HepG2 (cell line): Measurements from ENCODE around the gene DDTL. TPM values are rescaled to one million over a fixed set of nuclear protein-coding genes. Genes with fewer than 3 reads are reported as not detected.

Experiments used
- EP300 ChIP-seq, 3 experiments: sonication (generic) in 1 of 3; formaldehyde crosslinking in 1 of 3; IDR thresholded peaks; 2 replicates each; pipeline versions ENCODE4 v1.5.1 to v1.6.1; 2011 to 2020; ENCODE audit warnings: low read depth in 2 of 3, low read length in 2 of 3, borderline replicate concordance in 1 of 3, improper control_type of control experiment in 1 of 3, mild to moderate bottlenecking in 1 of 3, missing genetic modification reagents in 1 of 3, moderate library complexity in 1 of 3
- GPN1 ChIP-seq: sonication (generic); formaldehyde crosslinking; IDR thresholded peaks from 2 replicates; pipeline ENCODE4 v1.5.1; 2020; ENCODE audit warnings: missing genetic modification reagents, borderline replicate concordance
- JUNB ChIP-seq: sonication (generic); formaldehyde crosslinking; IDR thresholded peaks from 2 replicates; pipeline ENCODE4 v1.8.0; 2022; ENCODE audit warnings: missing genetic modification reagents, mild to moderate bottlenecking, borderline replicate concordance
- KLF6 ChIP-seq: IDR thresholded peaks from 2 replicates; pipeline ENCODE4 v1.8.0; 2016; ENCODE audit warnings: missing biosample characterization, missing genetic modification reagents
- NFIC ChIP-seq: IDR thresholded peaks from 2 replicates; pipeline ENCODE4 v1.6.1; 2012; ENCODE audit warnings: mild to moderate bottlenecking, low read length, inconsistent platforms
- PRMT3 ChIP-seq: sonication (generic); formaldehyde crosslinking; IDR thresholded peaks from 2 replicates; pipeline ENCODE4 v1.8.1; 2022; ENCODE audit warnings: low read depth, mild to moderate bottlenecking, moderate library complexity, missing genetic modification reagents, borderline replicate concordance
- RBAK ChIP-seq: sonication (generic); formaldehyde crosslinking; IDR thresholded peaks from 2 replicates; pipeline ENCODE4 v1.5.1; 2020; ENCODE audit warnings: mild to moderate bottlenecking, missing genetic modification reagents
- SETDB1 ChIP-seq: sonication (generic); formaldehyde crosslinking; IDR thresholded peaks from 2 replicates; pipeline ENCODE4 v1.5.1; 2020; ENCODE audit warnings: missing genetic modification reagents, mild to moderate bottlenecking, borderline replicate concordance
- SNAI1 ChIP-seq: sonication (generic); formaldehyde crosslinking; IDR thresholded peaks from 2 replicates; pipeline ENCODE4 v1.5.0; 2020; ENCODE audit warnings: mild to moderate bottlenecking, missing genetic modification reagents, borderline replicate concordance
- SPEN ChIP-seq: sonication (generic); formaldehyde crosslinking; IDR thresholded peaks from 2 replicates; pipeline ENCODE4 v1.5.1; 2020; ENCODE audit warnings: low read depth, mild to moderate bottlenecking, missing genetic modification reagents
- SRSF4 ChIP-seq: fragments of 200-400 bp; formaldehyde crosslinking; IDR thresholded peaks from one replicate; pipeline ENCODE4 v1.6.1; 2018; ENCODE audit warnings: mild to moderate bottlenecking, low read depth, low read length, moderate library complexity; ENCODE audit not compliant: poor library complexity, severe bottlenecking
- XRCC5 ChIP-seq: fragments of 200-400 bp; formaldehyde crosslinking; optimal IDR thresholded peaks from 2 replicates; pipeline ENCODE3; 2017; ENCODE audit warnings: mild to moderate bottlenecking, low read length
- ZNF143 ChIP-seq: sonication (generic); formaldehyde crosslinking; IDR thresholded peaks from 2 replicates; pipeline ENCODE4 v1.4.0; 2020; ENCODE audit warnings: missing genetic modification reagents
- ZNF253 ChIP-seq: sonication (generic); formaldehyde crosslinking; IDR thresholded peaks from 2 replicates; pipeline ENCODE4 v1.8.0; 2022; ENCODE audit warnings: mild to moderate bottlenecking, missing genetic modification reagents, borderline replicate concordance
- ZNF775 ChIP-seq: sonication (generic); formaldehyde crosslinking; IDR thresholded peaks from 2 replicates; pipeline ENCODE4 v1.4.0; 2020; ENCODE audit warnings: missing genetic modification reagents, mild to moderate bottlenecking, moderate library complexity, borderline replicate concordance
- polyA plus RNA-seq, 8 experiments: library from polyadenylated mRNA; depleted of rRNA in 3 of 8; stranded (reverse) in 7 of 8; unstranded in 1 of 8; fragments of >200 nt; fragmentation: Illumina TruSeq in 4 of 8; extraction: Trizol in 4 of 8; gene quantifications; 2 replicates each; pipeline versions ENCODE4 v1.2.1 to v1.2.3, GENCODE V29; 2011 to 2016; ENCODE audit warnings: low read depth in 4 of 8, missing spikeins in 1 of 8, mixed read lengths in 1 of 8; ENCODE audit not compliant: insufficient read depth in 1 of 8
- total RNA-seq, 5 experiments: library from RNA; depleted of rRNA; stranded (reverse); fragments of >200 nt; fragmentation: Illumina TruSeq; extraction: Trizol; gene quantifications; 2 replicates each; pipeline ENCODE4 v1.2.3, GENCODE V29; 2016; ENCODE audit warnings: low read depth in 1 of 5
- TF ChIP-seq, protein P1 (sequence below): sonication (generic); formaldehyde crosslinking; IDR thresholded peaks from 2 replicates; pipeline ENCODE4 v1.8.0; 2022; ENCODE audit warnings: missing genetic modification reagents, mild to moderate bottlenecking, borderline replicate concordance
- TF ChIP-seq, protein P2 (sequence below): sonication (generic); formaldehyde crosslinking; IDR thresholded peaks from 2 replicates; pipeline ENCODE4 v1.8.1; 2023; ENCODE audit warnings: missing genetic modification reagents, mild to moderate bottlenecking, borderline replicate concordance
- TF ChIP-seq, protein P3 (sequence below): sonication (generic); formaldehyde crosslinking; conservative IDR thresholded peaks from 2 replicates; pipeline ENCODE4 v1.5.0; 2020; ENCODE audit warnings: missing genetic modification reagents
- TF ChIP-seq, protein P4 (sequence below): sonication (generic); formaldehyde crosslinking; conservative IDR thresholded peaks from 2 replicates; pipeline ENCODE4 v1.8.0; 2022; ENCODE audit warnings: low read depth, missing genetic modification reagents
- TF ChIP-seq, protein P5 (sequence below): sonication (generic); formaldehyde crosslinking; IDR thresholded peaks from 2 replicates; pipeline ENCODE4 v1.5.0; 2020; ENCODE audit warnings: mild to moderate bottlenecking, missing genetic modification reagents

DDTL gene
- total and polyA plus RNA-seq, 2 of the 13 experiments (the other 11 are each of a cell fraction or from before 2014, with no cell fraction given) = 0.31 TPM; not detected in 1

DNA sequence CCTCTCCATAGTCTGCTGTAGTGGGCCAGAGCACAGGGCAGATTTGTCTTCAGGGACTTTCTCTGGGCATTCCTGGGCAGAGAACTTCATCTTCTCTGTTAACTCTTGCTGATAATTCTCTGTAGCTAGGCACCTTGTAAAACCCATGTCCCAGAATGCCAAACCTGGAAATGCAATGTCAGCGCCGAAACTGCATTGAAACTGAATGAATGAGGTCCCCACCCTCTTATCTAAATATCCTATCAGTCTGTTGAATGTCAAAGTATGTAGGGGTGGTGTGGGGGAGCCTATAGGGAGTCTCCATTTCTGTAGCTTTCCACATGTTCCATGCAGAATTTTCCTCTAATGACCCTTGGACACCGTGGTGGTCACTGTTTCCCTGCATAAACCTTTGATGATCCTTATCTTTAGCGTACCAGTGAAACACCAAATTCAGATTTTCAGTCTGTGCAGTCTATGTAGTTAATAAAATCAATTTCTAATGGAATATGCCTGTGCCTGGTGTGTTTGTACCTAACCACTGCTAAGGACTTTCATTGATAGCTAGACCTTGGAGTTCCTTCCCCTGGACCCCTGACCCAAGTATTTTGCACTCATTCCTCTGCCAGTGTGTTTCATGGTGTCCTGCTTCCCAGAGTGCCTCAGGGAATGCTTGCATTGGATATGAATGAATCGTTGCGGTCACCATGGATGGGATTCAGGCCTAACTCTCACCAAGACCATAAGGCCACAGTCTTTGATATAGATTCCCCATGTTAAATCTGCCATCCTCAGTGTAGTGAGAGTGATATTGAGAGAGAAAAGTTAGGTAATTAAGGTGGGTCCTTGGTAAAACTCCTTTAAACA lies 41.9 kb downstream of the DDTL start (continued):
- TF ChIP-seq, protein P1, sequence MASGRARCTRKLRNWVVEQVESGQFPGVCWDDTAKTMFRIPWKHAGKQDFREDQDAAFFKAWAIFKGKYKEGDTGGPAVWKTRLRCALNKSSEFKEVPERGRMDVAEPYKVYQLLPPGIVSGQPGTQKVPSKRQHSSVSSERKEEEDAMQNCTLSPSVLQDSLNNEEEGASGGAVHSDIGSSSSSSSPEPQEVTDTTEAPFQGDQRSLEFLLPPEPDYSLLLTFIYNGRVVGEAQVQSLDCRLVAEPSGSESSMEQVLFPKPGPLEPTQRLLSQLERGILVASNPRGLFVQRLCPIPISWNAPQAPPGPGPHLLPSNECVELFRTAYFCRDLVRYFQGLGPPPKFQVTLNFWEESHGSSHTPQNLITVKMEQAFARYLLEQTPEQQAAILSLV (CRISPR knock-in tag) = no peak
- TF ChIP-seq ZNF775 (no peak), SETDB1 (CRISPR knock-in tag) (no peak), SNAI1 (CRISPR knock-in tag) (0 out of 2 replicates have a peak, but pooled peaks have one; percentile 21), NFIC (no peak; the same call in 1 of the 2 replicates), PRMT3 (CRISPR knock-in tag) (no peak), XRCC5 (no peak), SRSF4 (no peak), ZNF143 (CRISPR knock-in tag) (no peak), KLF6 (no peak), JUNB (CRISPR knock-in tag) (no peak), SPEN (CRISPR knock-in tag) (no peak; the same call in 1 of the 2 replicates), RBAK (no peak), GPN1 (no peak), ZNF253 (no peak), EP300 (IDR thresholded peaks at IDR 0.05; ENCODE audit: low read depth in 2 of 2, low read length in 2 of 2) (peak in 1 of 2 experiments; percentile 55; a peak in 1 of 4 replicates), EP300 (CRISPR knock-in tag; IDR thresholded peaks at IDR 0.05; ENCODE audit: borderline replicate concordance) (no peak)
- TF ChIP-seq, protein P2, sequence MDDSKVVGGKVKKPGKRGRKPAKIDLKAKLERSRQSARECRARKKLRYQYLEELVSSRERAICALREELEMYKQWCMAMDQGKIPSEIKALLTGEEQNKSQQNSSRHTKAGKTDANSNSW (CRISPR knock-in tag) = no peak
- TF ChIP-seq, protein P3, sequence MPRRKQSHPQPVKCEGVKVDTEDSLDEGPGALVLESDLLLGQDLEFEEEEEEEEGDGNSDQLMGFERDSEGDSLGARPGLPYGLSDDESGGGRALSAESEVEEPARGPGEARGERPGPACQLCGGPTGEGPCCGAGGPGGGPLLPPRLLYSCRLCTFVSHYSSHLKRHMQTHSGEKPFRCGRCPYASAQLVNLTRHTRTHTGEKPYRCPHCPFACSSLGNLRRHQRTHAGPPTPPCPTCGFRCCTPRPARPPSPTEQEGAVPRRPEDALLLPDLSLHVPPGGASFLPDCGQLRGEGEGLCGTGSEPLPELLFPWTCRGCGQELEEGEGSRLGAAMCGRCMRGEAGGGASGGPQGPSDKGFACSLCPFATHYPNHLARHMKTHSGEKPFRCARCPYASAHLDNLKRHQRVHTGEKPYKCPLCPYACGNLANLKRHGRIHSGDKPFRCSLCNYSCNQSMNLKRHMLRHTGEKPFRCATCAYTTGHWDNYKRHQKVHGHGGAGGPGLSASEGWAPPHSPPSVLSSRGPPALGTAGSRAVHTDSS (CRISPR knock-in tag) = no peak
- TF ChIP-seq, protein P4, sequence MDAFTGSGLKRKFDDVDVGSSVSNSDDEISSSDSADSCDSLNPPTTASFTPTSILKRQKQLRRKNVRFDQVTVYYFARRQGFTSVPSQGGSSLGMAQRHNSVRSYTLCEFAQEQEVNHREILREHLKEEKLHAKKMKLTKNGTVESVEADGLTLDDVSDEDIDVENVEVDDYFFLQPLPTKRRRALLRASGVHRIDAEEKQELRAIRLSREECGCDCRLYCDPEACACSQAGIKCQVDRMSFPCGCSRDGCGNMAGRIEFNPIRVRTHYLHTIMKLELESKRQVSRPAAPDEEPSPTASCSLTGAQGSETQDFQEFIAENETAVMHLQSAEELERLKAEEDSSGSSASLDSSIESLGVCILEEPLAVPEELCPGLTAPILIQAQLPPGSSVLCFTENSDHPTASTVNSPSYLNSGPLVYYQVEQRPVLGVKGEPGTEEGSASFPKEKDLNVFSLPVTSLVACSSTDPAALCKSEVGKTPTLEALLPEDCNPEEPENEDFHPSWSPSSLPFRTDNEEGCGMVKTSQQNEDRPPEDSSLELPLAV (CRISPR knock-in tag) = no peak
- TF ChIP-seq, protein P5, sequence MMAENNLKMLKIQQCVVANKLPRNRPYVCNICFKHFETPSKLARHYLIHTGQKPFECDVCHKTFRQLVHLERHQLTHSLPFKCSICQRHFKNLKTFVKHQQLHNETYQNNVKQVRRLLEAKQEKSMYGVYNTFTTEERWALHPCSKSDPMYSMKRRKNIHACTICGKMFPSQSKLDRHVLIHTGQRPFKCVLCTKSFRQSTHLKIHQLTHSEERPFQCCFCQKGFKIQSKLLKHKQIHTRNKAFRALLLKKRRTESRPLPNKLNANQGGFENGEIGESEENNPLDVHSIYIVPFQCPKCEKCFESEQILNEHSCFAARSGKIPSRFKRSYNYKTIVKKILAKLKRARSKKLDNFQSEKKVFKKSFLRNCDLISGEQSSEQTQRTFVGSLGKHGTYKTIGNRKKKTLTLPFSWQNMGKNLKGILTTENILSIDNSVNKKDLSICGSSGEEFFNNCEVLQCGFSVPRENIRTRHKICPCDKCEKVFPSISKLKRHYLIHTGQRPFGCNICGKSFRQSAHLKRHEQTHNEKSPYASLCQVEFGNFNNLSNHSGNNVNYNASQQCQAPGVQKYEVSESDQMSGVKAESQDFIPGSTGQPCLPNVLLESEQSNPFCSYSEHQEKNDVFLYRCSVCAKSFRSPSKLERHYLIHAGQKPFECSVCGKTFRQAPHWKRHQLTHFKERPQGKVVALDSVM (CRISPR knock-in tag) = no peak
